HCT116 (cell line): Measurements from ENCODE around the gene RYR3. TPM values are rescaled to one million over a fixed set of nuclear protein-coding genes. Genes with fewer than 3 reads are reported as not detected.

Experiments used
- ATAC-seq: fragments of 200-7000 bp; cut with Tn5 transposase; 2 replicates; pipeline ENCODE4 v1.9.1; 2020; ENCODE audit warnings: mild to moderate bottlenecking, moderate library complexity
- BruUV-seq: library from RNA; stranded (reverse); fragments of 400-500 nt; replicated peaks from 2 replicates; lab custom pipeline; 2021; lab: Mats Ljungman, UMichigan
- CTCF ChIA-PET: fragments of 300-600 bp; sonication (Branson Sonifier 250); formaldehyde crosslinking; loops from one replicate; lab custom pipeline; 2021; ENCODE audit warnings: antibody characterized with exemption; lab: Charles Lee
- POLR2A ChIA-PET: fragments of 300-600, 350-600 bp; sonication (Branson Sonifier 250); formaldehyde crosslinking; loops from one replicate; lab custom pipeline; 2021; ENCODE audit warnings: antibody characterized with exemption; lab: Charles Lee
- RAD21 ChIA-PET, 2 experiments: fragments of 300-600 bp; sonication (Branson Sonifier 250); formaldehyde crosslinking; loops; one replicate each; lab custom pipeline; 2023; ENCODE audit warnings: low total read pairs in 2 of 2; ENCODE audit not compliant: uncharacterized antibody in 2 of 2, unreplicated experiment in 2 of 2, low non-redundant PET in 1 of 2; lab: Charles Lee
- DNase-seq: peaks from one replicate; pipeline ENCODE4 v3.0.0-alpha.2; 2010; ENCODE audit warnings: low read depth, low spot score
- H2AFZ ChIP-seq: fragments of 200-600 bp; shearing (Covaris generic), sonication (generic); 2 replicates; pipeline ENCODE4 v1.6.1; 2017; ENCODE audit warnings: low read depth, mixed run types, mixed read lengths, antibody characterized with exemption, low read length; ENCODE audit not compliant: poor library complexity, severe bottlenecking
- H3K27ac ChIP-seq: 2 replicates; pipeline ENCODE4 v1.5.1; 2012; ENCODE audit warnings: low read depth, low read length
- H3K27me3 ChIP-seq: fragments of 200-600 bp; sonication (generic); 2 replicates; pipeline ENCODE4 v1.6.1; 2016; ENCODE audit warnings: mixed run types, low read length, mixed read lengths; ENCODE audit not compliant: insufficient read depth
- H3K36me3 ChIP-seq, 2 experiments: fragments of 200-500 bp in 1 of 2; fragments of 200-600 bp in 1 of 2; sonication (Bioruptor generic) in 1 of 2; sonication (generic) in 1 of 2; 2 replicates each; pipeline versions ENCODE4 v1.5.1 to v1.6.1; 2014 to 2016; ENCODE audit warnings: low read length in 2 of 2, inconsistent platforms in 1 of 2, mixed read lengths in 1 of 2, mixed run types in 1 of 2; ENCODE audit not compliant: insufficient read depth in 2 of 2, control insufficient read depth in 1 of 2
- H3K4me1 ChIP-seq, 2 experiments: fragments of 200-600 bp in 1 of 2; sonication (generic) in 1 of 2; 2 replicates each; pipeline versions ENCODE4 v1.5.1 to v1.6.1; 2012 to 2017; ENCODE audit warnings: low read length in 2 of 2, inconsistent platforms in 1 of 2, mild to moderate bottlenecking in 1 of 2, mixed read lengths in 1 of 2, mixed run types in 1 of 2, moderate library complexity in 1 of 2; ENCODE audit not compliant: insufficient read depth in 2 of 2, control insufficient read depth in 1 of 2
- H3K4me2 ChIP-seq: fragments of 200-600 bp; sonication (generic); 2 replicates; pipeline ENCODE4 v1.6.1; 2017; ENCODE audit warnings: mixed run types, low read length, mixed read lengths
- H3K4me3 ChIP-seq, 2 experiments: fragments of 200-600 bp in 1 of 2; sonication (generic) in 1 of 2; replicated peaks in 1 of 2; 2 replicates each; pipeline ENCODE4 v1.5.1; 2011 to 2016; ENCODE audit warnings: low read length in 2 of 2, control low read depth in 1 of 2, low read depth in 1 of 2, mild to moderate bottlenecking in 1 of 2, mixed read lengths in 1 of 2, mixed run types in 1 of 2
- H3K79me2 ChIP-seq: fragments of 200-600 bp; sonication (generic); 2 replicates; pipeline ENCODE4 v1.6.1; 2017; ENCODE audit warnings: mild to moderate bottlenecking, mixed run types, low read length, moderate library complexity, mixed read lengths; ENCODE audit not compliant: insufficient read depth
- H3K9ac ChIP-seq: fragments of 200-600 bp; sonication (generic); 2 replicates; pipeline ENCODE4 v1.6.1; 2016; ENCODE audit warnings: low read length, mixed read lengths
- H3K9me2 ChIP-seq: fragments of 200-600 bp; sonication (generic), shearing (Covaris generic); 2 replicates; pipeline ENCODE4 v1.6.1; 2017; ENCODE audit warnings: mixed run types, mild to moderate bottlenecking, moderate library complexity; ENCODE audit not compliant: insufficient read depth
- H3K9me3 ChIP-seq, 2 experiments: fragments of 200-500 bp in 1 of 2; fragments of 200-600 bp in 1 of 2; sonication (Bioruptor generic) in 1 of 2; sonication (generic) in 1 of 2; 2 replicates each; pipeline ENCODE4 v1.6.1; 2014 to 2017; ENCODE audit warnings: low read length in 2 of 2, mixed read lengths in 2 of 2, inconsistent platforms in 1 of 2, low read depth in 1 of 2, mild to moderate bottlenecking in 1 of 2, mixed run types in 1 of 2, moderate library complexity in 1 of 2; ENCODE audit not compliant: control insufficient read depth in 1 of 2, insufficient read depth in 1 of 2
- H4K20me1 ChIP-seq: fragments of 200-600 bp; sonication (generic), shearing (Covaris generic); 2 replicates; pipeline ENCODE4 v1.6.1; 2017; ENCODE audit warnings: mixed run types, mild to moderate bottlenecking, moderate library complexity; ENCODE audit not compliant: insufficient read depth
- CEBPB ChIP-seq: IDR thresholded peaks from 2 replicates; pipeline ENCODE4 v1.6.1; 2012; ENCODE audit warnings: low read depth
- FOSL1 ChIP-seq: IDR thresholded peaks from 2 replicates; pipeline ENCODE4 v1.6.1; 2012; ENCODE audit warnings: low read depth
- JUND ChIP-seq: IDR thresholded peaks from 2 replicates; pipeline ENCODE4 v1.6.1; 2012
- SIN3A ChIP-seq: IDR thresholded peaks from 2 replicates; pipeline ENCODE4 v1.6.1; 2012; ENCODE audit warnings: low read depth
- TCF7L2 ChIP-seq: IDR thresholded peaks from 2 replicates; pipeline ENCODE4 v1.7.0; 2011; ENCODE audit warnings: borderline replicate concordance, inconsistent platforms; ENCODE audit not compliant: insufficient read depth, insufficient read length; ENCODE audit errors: extremely low read depth
- ZNF274 ChIP-seq: fragments of 200-500 bp; sonication (Bioruptor generic); IDR thresholded peaks from 2 replicates; pipeline ENCODE4 v1.6.1; 2014; ENCODE audit warnings: mild to moderate bottlenecking, low read depth, low read length, inconsistent platforms
- intact Hi-C: fragments of 100-400 bp; cut with micrococcal nuclease; formaldehyde crosslinking; loops from 2 replicates; pipeline ENCODE4 v1.10.0; 2022
- total RNA-seq: library from RNA; stranded (reverse); gene quantifications from one replicate; pipeline ENCODE4 v1.2.1, GENCODE V29; 2021; ENCODE audit not compliant: unreplicated experiment
- TF ChIP-seq, protein P1 (sequence below): IDR thresholded peaks from 2 replicates; pipeline ENCODE4 v1.6.1; 2011; ENCODE audit warnings: mild to moderate bottlenecking, low read length, moderate library complexity; ENCODE audit not compliant: insufficient replicate concordance; ENCODE audit errors: extremely low read depth
- TF ChIP-seq, protein P2 (sequence below): IDR thresholded peaks from 2 replicates; pipeline ENCODE4 v1.6.1; 2012; ENCODE audit warnings: low read depth
- TF ChIP-seq, protein P3 (sequence below), 3 experiments: fragments of 200-600 bp in 1 of 3; sonication (generic) in 1 of 3; IDR thresholded peaks in 2 of 3; conservative IDR thresholded peaks in 1 of 3; 2 replicates each; pipeline ENCODE4 v1.5.1; 2012 to 2017; ENCODE audit warnings: low read depth in 2 of 3, low read length in 2 of 3, antibody characterized with exemption in 1 of 3, borderline replicate concordance in 1 of 3, control low read depth in 1 of 3, mild to moderate bottlenecking in 1 of 3, mixed read lengths in 1 of 3, mixed run types in 1 of 3, moderate library complexity in 1 of 3; ENCODE audit not compliant: insufficient read depth in 1 of 3

Gene RYR3
- total RNA-seq, 1 experiment from 2014 or later = not detected

DNA sequence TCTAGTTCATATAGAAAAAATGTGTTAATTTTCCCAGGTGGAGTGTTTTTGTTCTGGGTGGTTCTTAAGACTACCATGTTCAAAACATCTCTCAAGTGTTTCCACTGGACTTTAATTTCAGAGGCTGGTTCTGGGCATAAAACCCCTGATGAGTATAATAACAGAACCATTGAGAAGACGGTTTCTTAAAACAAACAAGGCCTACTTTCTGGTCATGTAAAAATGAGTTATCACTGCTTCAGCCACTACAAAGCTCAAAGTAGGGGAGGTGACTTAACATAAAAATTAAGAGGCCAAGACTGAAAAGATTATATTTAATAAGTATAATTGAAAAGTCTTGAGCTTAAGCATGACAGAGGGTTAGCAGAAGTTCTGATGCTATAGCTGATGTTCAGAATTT lies 33.8 kb downstream of the RYR3 start:
- no peak for TF ChIP-seq ZNF274
- no peak for TF ChIP-seq FOSL1
- no peak for TF ChIP-seq JUND
- TF ChIP-seq, protein P1, sequence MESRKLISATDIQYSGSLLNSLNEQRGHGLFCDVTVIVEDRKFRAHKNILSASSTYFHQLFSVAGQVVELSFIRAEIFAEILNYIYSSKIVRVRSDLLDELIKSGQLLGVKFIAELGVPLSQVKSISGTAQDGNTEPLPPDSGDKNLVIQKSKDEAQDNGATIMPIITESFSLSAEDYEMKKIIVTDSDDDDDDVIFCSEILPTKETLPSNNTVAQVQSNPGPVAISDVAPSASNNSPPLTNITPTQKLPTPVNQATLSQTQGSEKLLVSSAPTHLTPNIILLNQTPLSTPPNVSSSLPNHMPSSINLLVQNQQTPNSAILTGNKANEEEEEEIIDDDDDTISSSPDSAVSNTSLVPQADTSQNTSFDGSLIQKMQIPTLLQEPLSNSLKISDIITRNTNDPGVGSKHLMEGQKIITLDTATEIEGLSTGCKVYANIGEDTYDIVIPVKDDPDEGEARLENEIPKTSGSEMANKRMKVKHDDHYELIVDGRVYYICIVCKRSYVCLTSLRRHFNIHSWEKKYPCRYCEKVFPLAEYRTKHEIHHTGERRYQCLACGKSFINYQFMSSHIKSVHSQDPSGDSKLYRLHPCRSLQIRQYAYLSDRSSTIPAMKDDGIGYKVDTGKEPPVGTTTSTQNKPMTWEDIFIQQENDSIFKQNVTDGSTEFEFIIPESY = no peak
- RAD21 ChIA-PET = no interaction called here
- Histone ChIP-seq H3K36me3 (no peaks in the 10 kb centered on the region), H3K4me3 (no peak overlapping the region), H3K4me2 (no peak overlapping the region), H3K79me2 (no peaks in the 10 kb centered on the region), H3K27ac (no peak overlapping the region), H4K20me1 (no peaks in the 10 kb centered on the region), H3K9me3 (no peaks in the 10 kb centered on the region), H3K9me2 (no peaks in the 10 kb centered on the region), H3K27me3 (peaks cover 52% of the 10 kb centered on the region), H3K4me1 (no peaks in the 10 kb centered on the region), H3K9ac (no peak overlapping the region), H2AFZ (no peak overlapping the region)
- intact Hi-C loops = no loop called here
- POLR2A ChIA-PET = no interaction called here
- CTCF ChIA-PET = no interaction called here
- no peak for ATAC-seq
- no peak for DNase-seq
- BruUV-seq = no TSS peak

DNA sequence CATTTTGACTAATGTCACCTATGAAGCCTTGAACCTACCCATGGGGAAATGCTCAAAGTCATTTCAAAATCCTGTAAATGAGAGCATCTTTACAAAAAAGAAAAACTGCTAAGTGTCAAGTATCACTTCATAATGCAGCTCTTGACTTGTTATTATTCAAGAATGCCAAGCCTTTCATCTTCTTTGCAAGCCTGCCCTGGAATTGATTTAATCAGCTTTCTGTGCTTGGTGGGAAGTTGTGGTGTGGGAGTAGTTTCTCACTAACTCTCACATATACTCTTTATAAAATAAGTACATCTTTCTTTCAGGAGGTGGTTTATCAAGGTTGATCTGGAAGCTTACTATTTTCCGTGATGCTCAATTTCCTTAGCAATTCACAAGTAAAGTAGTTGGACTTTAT lies 43.6 kb downstream of the RYR3 start:
- ChIA-PET CTCF (no interaction called here), RAD21 (no interaction called here), POLR2A (no interaction called here)
- no TSS peak for BruUV-seq
- H3K4me1 ChIP-seq = no peaks in the 10 kb centered on the region
- H3K36me3 ChIP-seq = no peaks in the 10 kb centered on the region
- H3K79me2 ChIP-seq = no peaks in the 10 kb centered on the region
- H2AFZ ChIP-seq = no peak overlapping the region
- no peaks in the 10 kb centered on the region for H3K9me2 ChIP-seq
- DNase-seq (no peak), ATAC-seq (no peak)
- no peak overlapping the region for H3K9ac ChIP-seq
- no peak overlapping the region for H3K4me2 ChIP-seq
- H3K27me3 ChIP-seq = peaks cover 50% of the 10 kb centered on the region
- no peaks in the 10 kb centered on the region for H3K9me3 ChIP-seq
- intact Hi-C loops = no loop called here
- H3K27ac ChIP-seq = no peak overlapping the region
- no peak overlapping the region for H3K4me3 ChIP-seq
- H4K20me1 ChIP-seq = no peaks in the 10 kb centered on the region
- no peak for TF ChIP-seq FOSL1
- TF ChIP-seq TCF7L2 = no peak
- no peak for TF ChIP-seq SIN3A
- TF ChIP-seq, protein P2, sequence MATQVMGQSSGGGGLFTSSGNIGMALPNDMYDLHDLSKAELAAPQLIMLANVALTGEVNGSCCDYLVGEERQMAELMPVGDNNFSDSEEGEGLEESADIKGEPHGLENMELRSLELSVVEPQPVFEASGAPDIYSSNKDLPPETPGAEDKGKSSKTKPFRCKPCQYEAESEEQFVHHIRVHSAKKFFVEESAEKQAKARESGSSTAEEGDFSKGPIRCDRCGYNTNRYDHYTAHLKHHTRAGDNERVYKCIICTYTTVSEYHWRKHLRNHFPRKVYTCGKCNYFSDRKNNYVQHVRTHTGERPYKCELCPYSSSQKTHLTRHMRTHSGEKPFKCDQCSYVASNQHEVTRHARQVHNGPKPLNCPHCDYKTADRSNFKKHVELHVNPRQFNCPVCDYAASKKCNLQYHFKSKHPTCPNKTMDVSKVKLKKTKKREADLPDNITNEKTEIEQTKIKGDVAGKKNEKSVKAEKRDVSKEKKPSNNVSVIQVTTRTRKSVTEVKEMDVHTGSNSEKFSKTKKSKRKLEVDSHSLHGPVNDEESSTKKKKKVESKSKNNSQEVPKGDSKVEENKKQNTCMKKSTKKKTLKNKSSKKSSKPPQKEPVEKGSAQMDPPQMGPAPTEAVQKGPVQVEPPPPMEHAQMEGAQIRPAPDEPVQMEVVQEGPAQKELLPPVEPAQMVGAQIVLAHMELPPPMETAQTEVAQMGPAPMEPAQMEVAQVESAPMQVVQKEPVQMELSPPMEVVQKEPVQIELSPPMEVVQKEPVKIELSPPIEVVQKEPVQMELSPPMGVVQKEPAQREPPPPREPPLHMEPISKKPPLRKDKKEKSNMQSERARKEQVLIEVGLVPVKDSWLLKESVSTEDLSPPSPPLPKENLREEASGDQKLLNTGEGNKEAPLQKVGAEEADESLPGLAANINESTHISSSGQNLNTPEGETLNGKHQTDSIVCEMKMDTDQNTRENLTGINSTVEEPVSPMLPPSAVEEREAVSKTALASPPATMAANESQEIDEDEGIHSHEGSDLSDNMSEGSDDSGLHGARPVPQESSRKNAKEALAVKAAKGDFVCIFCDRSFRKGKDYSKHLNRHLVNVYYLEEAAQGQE = no peak
- TF ChIP-seq CEBPB = no peak
- TF ChIP-seq, protein P1 = no peak
- TF ChIP-seq, protein P3, sequence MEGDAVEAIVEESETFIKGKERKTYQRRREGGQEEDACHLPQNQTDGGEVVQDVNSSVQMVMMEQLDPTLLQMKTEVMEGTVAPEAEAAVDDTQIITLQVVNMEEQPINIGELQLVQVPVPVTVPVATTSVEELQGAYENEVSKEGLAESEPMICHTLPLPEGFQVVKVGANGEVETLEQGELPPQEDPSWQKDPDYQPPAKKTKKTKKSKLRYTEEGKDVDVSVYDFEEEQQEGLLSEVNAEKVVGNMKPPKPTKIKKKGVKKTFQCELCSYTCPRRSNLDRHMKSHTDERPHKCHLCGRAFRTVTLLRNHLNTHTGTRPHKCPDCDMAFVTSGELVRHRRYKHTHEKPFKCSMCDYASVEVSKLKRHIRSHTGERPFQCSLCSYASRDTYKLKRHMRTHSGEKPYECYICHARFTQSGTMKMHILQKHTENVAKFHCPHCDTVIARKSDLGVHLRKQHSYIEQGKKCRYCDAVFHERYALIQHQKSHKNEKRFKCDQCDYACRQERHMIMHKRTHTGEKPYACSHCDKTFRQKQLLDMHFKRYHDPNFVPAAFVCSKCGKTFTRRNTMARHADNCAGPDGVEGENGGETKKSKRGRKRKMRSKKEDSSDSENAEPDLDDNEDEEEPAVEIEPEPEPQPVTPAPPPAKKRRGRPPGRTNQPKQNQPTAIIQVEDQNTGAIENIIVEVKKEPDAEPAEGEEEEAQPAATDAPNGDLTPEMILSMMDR (IDR thresholded peaks at IDR 0.05 in 2 of 3, conservative IDR thresholded peaks at IDR 0.05 in 1 of 3; ENCODE audit: borderline replicate concordance in 1 of 3, insufficient read depth in 1 of 3, low read depth in 2 of 3, low read length in 2 of 3) = no peak
